ENCODE data around the gene FAM219A.
A peak's percentile ranks its signal among the peaks of the same experiment; 100 is the strongest.

The FAM219A gene

GRCh38 chr9:34458013-34458958 is at the start of gene FAM219A, which contains the start of gene DNAI1:
FAM219A (minus strand) TSS chr9:34458570; CDS start chr9:34458263, 307 bp downstream.
DNAI1 (plus strand) TSS chr9:34458805; CDS start chr9:34459006, 201 bp downstream.
- peak; percentile 99 for DNase-seq

- DNase-seq = no peak
Observed at GRCh38 chr9:34507966-34508365, 49.6 kb upstream of the FAM219A start.

- no peak for DNase-seq
Observed at GRCh38 chr9:34507556-34507955, 49.2 kb upstream of the FAM219A start.

DNA sequence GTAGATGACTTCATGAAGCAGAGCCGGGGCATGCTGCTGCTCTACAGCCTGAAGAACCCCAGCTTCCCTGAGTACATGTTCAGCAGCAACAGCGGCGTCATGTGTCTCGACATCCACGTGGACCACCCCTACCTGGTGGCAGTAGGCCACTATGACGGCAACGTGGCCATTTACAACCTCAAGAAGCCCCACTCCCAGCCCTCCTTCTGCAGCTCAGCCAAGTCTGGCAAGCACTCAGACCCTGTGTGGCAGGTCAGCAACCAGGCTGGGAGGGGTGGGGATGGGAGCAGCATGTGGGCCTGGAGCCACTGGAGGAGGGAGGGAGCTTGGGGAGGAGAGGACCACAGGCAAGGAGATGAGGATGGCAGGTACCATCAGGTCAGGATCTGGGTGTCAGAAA is 48.3 kb upstream of the FAM219A start:
- DNase-seq = no peak

- DNase-seq = no peak
Observed at GRCh38 chr9:34505370-34506120, 47.2 kb upstream of the FAM219A start.

- DNase-seq = no peak
Observed at GRCh38 chr9:34503406-34503805, 45.0 kb upstream of the FAM219A start.

GRCh38 chr9:34502891-34503290 is 44.5 kb upstream of the FAM219A start:
- DNase-seq = no peak

- no peak for DNase-seq
Observed at GRCh38 chr9:34502471-34502870, 44.1 kb upstream of the FAM219A start.

- DNase-seq = no peak
Observed at GRCh38 chr9:34501889-34502425, 43.6 kb upstream of the FAM219A start.

- no peak for DNase-seq
Observed at GRCh38 chr9:34501372-34501771, 43.0 kb upstream of the FAM219A start.

DNA sequence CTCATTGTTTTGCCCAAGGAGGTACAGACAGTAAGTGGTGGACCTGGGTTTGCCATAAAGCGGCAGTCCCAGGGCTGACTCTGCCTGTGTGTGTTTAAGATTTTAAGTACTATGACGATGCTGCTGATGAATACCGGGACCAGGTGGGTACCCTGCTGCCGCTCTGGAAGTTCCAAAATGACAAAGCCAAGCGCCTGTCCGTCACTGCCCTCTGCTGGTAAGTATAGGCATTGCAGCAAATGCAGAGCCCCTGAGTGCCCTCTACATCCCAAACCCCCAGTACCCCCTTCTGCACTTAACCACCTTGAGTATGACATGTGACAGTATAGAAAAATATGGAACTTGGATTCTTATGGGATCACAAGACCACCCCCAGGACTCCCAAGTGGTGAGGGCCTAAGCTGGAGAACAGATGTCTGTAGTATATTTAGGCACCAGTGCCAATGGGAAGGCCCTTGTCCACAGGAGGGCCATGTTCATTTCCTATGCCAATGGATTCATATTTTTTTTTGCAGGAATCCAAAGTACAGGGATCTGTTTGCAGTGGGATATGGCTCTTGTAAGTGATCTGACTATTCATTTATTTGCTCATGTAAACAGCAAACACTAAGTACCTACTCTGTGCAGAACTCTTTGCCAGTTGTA is 42.4 kb upstream of the FAM219A start:
- DNase-seq = peak; percentile 70

GRCh38 chr9:34499076-34499475 is 40.7 kb upstream of the FAM219A start:
- DNase-seq = no peak

GRCh38 chr9:34498553-34498952 is 40.2 kb upstream of the FAM219A start:
- DNase-seq = no peak

- DNase-seq = no peak
Observed at GRCh38 chr9:34496149-34496712, 37.9 kb upstream of the FAM219A start.

DNA sequence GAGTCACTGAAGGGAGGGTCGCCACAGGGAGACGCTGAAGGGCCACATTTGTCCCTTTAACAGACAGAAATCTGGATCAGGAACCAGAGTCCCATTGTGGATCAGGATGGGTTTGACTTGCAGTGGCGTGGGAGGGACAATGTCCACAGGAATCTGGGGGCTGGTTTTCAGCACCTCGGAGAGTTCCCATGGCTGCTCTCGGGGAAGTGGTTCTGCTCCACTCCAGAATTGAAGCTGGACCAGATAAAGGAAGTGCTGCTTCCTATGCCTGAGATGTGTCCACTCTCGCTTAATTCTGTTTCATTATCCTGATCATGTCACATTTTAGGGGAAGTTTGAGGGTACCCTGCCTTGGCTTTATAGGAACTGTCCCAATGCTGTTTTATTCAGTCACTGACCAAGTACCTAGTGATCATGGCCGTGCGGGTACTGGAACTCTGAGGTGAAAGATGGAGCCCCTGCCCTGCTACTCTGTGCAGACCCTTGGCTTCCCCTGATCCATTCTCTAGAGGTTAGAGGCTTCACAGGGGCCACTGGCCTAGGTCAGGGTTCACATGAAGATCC is 35.7 kb upstream of the FAM219A start:
- peak; percentile 13 for DNase-seq

DNA sequence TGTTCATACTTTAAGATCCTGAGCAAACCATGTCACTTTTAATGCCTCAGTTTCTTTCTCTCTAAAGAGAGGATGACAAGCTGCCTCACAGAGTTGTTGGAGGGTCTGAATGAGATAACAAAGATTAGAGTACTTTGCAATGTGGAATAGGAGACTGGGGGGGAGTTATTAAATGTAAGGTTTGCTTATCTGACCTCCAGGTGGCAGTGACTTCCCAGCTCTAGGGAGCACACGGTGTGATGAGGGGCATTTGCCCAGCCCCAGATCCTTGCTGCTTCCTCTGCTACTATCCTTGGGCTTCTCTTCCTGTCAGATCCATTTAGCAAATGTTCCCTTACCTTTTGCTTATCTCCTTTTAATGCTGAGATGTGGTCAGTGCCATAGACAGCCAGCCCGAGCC is 33.7 kb upstream of the FAM219A start:
- DNase-seq = no peak

GRCh38 chr9:34491596-34491995 is 33.2 kb upstream of the FAM219A start:
- DNase-seq = no peak

DNA sequence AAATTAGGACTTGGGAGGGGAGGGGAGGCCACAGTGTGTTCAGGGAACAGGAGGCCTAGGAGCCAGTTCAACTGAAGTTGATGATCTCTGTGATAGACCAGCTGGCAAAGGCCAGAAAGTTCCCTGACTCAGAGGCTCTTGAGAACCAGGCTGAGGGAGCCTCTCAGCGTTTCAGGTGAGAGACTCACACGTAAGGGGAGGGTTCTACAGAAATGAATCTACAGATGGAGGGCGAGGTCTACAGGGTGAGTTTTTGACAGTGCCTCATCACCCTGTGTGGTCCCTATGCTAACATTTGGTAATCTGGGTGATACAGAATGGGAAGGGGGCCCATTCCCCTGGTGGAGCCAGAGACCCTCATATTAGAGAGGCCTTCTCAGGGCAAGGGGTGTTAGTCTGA is 32.4 kb upstream of the FAM219A start:
- no peak for DNase-seq

DNA sequence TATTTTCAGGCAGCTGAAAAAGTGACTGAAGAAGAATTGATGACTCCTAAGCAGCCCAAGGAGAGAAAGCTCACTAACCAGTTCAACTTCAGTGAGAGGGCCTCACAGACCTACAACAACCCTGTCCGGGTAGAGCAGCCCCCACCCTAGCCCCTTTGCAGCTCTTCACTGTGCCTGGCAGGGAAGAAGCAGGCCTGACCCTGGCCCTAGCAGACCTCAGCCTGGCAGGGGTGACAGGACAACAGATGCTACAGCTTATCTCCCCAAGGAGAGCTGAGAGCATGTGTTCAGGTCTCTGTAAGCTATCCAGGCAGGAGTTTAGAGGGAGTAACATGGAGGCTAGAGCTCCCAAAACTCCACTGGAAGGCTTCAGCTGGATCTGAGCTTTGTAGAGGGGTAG is 32.0 kb upstream of the FAM219A start:
- DNase-seq = no peak

- no peak for DNase-seq
Observed at GRCh38 chr9:34486572-34486971, 28.2 kb upstream of the FAM219A start.

DNA sequence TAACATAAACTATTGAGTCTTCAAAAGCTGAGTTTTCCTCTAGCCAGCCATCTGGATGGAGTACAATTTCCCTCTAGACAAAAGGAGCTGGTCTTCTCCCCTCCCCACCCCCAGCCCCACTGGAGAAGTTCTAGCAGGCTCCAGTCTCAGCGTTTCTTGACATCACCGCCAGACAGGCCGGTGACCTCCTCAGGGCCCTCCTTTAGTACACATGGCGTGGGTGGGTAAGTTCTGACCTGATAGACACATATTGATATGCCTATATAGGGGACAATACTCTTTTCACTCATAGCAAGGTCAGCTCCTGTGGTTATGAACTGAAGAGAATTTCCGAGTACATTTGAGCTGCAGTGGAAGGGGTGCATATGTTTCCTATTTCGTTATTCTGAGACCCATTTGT is 27.5 kb upstream of the FAM219A start:
- DNase-seq = no peak

GRCh38 chr9:34484678-34485077 is 26.3 kb upstream of the FAM219A start:
- DNase-seq = no peak

Measured in activated CD4-positive, alpha-beta T cell treated with anti-CD3 and anti-CD28 coated beads, Interleukin-2, amount 50 U/mL, for 1 hour (primary cell).